ENCODE data around the gene TECPR1. TPM values are rescaled to one million over a fixed set of nuclear protein-coding genes. Genes with fewer than 3 reads are reported as not detected.

The TECPR1 gene
- total and polyA plus RNA-seq, 2 of the 8 experiments (the other 6 are each of a cell fraction or from before 2014, with no cell fraction given): 1.3 to 11.1 TPM

- POLR2A ChIA-PET (ENCODE audit: partially characterized antibody): no interaction called here
- WGBS, 2 experiments (ENCODE audit: extremely low coverage in 1 of 2, insufficient coverage in 1 of 2, insufficient read length in 1 of 2, insufficient replicate concordance in 2 of 2, low coverage in 1 of 2, low lambda C conversion rate in 2 of 2, missing lambda C conversion rate in 1 of 2): 89% methylated on average over 7 of the region's 7 CpGs; no CpG with 5 or more reads in 1 of the 2 experiments
Measured at GRCh38 chr7:98185101-98185500, 66.9 kb downstream of the TECPR1 start.

More at GRCh38 chr7:98185101-98185500, 66.9 kb downstream of the TECPR1 start:
- Histone ChIP-seq H3K23ac (ENCODE audit: insufficient read length) (no peak overlapping the region), H4K91ac (replicated peaks; ENCODE audit: insufficient read length, low read length) (no peak overlapping the region), H2BK20ac (ENCODE audit: low read length) (no peak overlapping the region), H3K4me2 (ENCODE audit: insufficient read depth in 1 of 2, low read depth in 2 of 2, low read length in 2 of 2) (no peak overlapping the region), H2AFZ (ENCODE audit: low read length) (no peak overlapping the region), H3K14ac (ENCODE audit: insufficient read length) (no peak overlapping the region), H3K79me2 (ENCODE audit: control insufficient read depth in 1 of 2, insufficient read depth in 2 of 2, low read length in 2 of 2) (no peaks in the 10 kb centered on the region), H3K23me2 (ENCODE audit: low read depth, low read length) (no peaks in the 10 kb centered on the region), H2BK5ac (ENCODE audit: low read depth, low read length) (no peak overlapping the region), H3K4me1 (replicated peaks in 1 of 4; ENCODE audit: control insufficient read depth in 3 of 4, insufficient read depth in 4 of 4, low read length in 3 of 4) (peaks cover 0 to 2% (median 0%) of the 10 kb centered on the region in 4 experiments; a peak in 1 of 7 replicates), H2AK5ac (ENCODE audit: low read depth, low read length) (no peak overlapping the region), H4K5ac (ENCODE audit: insufficient read length, low read depth, low read length) (no peak overlapping the region), H3K27me3 (replicated peaks in 1 of 4; ENCODE audit: control insufficient read depth in 3 of 4, extremely low read depth in 1 of 4, insufficient read depth in 3 of 4, low read length in 3 of 4) (no peaks in the 10 kb centered on the region), H3K9me3 (ENCODE audit: insufficient read depth in 2 of 2, low read depth in 1 of 2, low read length in 1 of 2) (no peaks in the 10 kb centered on the region), H3K9ac (replicated peaks in 1 of 4; ENCODE audit: extremely low read depth in 1 of 4, low read depth in 3 of 4, low read length in 3 of 4) (no peak overlapping the region), H3K4me3 (ENCODE audit: extremely low read depth in 1 of 4, insufficient read depth in 2 of 4, low read depth in 3 of 4, low read length in 4 of 4) (no peak overlapping the region), H2BK12ac (ENCODE audit: low read depth, low read length) (no peak overlapping the region), H3K56ac (replicated peaks; ENCODE audit: insufficient read length, low read depth, low read length) (no peak overlapping the region), H2BK15ac (ENCODE audit: low read length) (no peak overlapping the region), H3K27ac (ENCODE audit: low read depth, low read length) (no peak overlapping the region), H4K8ac (ENCODE audit: extremely low read depth, insufficient read depth, low read length) (no peak overlapping the region), H3K36me3 (ENCODE audit: control insufficient read depth in 2 of 4, insufficient read depth in 4 of 4, low read length in 3 of 4) (no peaks in the 10 kb centered on the region; a peak in 1 of 8 replicates), H3K4ac (replicated peaks; ENCODE audit: insufficient read length, low read depth, low read length) (no peak overlapping the region), H4K20me1 (replicated peaks in 1 of 2; ENCODE audit: control insufficient read depth in 1 of 2, insufficient read depth in 2 of 2, low read length in 2 of 2) (peaks cover 0 to 4% of the 10 kb centered on the region in 2 experiments), H3K18ac (ENCODE audit: extremely low read depth, low read length) (no peak overlapping the region), H3K79me1 (ENCODE audit: low read depth, low read length) (peaks cover 2% of the 10 kb centered on the region; the same call in 1 of the 2 replicates), H2BK120ac (replicated peaks; ENCODE audit: low read depth, low read length) (no peak overlapping the region)
- CTCF ChIA-PET (ENCODE audit: partially characterized antibody): interaction anchor here (0.6 to 2.4 kb wide), 7 partner anchors 11 to 164 kb away, joined by 3 to 11 read pairs (median 4); partner anchors contain the start of gene BHLHA15
- FAIRE-seq (no peak), DNase-seq (ENCODE audit: low read depth in 1 of 2, low spot score in 2 of 2) (no peak)
